ENCODE results near the gene PLCG2. TPM values are rescaled to one million over a fixed set of nuclear protein-coding genes. Genes with fewer than 3 reads are reported as not detected.

The PLCG2 gene
- total RNA-seq, 6 experiments from 2014 or later = 0.14 to 0.61 (median 0.27) TPM

DNA sequence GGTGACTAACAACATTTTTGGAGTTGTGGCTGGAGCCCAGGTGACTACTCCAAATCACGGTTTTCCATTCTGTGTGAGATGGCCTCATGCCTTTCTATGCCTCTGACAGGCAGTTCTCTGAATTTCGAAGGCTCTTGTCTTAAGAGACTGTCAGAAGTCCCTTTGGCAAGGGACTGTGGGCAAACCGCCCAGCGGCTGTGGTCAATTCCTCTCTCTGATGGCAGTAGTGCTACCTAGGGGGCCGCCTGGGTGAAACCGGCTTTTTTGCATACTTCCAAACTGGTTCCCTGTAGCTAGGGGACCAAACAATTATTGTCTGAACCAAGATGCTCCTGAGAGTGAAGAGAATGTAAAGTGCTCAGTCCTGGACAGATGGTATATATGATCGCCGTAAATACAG, 145.9 kb downstream of the PLCG2 start:
- H3K36me3 Mint-ChIP-seq (ENCODE audit: low read depth) = no peaks in the 10 kb centered on the region

DNA sequence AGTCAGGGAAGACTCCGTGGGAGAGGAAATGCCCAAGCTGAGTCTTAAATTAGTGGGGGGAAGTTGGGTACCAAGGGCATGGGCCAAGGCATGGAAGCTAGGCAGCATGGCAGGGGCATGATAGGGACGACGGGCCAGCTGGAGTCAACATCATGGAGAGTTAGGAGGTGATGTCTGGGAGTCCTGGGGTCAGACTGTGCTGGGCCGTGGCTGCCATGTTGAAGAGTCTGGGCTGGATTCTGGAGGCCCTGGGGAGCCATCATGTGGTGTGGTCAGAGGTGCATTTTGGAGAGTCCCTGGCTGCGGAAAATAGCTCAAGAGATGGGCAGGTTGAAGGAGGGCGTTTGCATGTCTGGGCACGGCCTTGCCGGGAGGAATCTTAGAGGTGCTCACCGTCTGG, 146.9 kb downstream of the PLCG2 start:
- no peak for TF ChIP-seq CTCF (IDR thresholded peaks at IDR 0.05)
- no peak for DNase-seq
- Mint-ChIP-seq H3K9me3 (no peaks in the 10 kb centered on the region), H3K36me3 (ENCODE audit: low read depth) (no peaks in the 10 kb centered on the region), H3K4me1 (ENCODE audit: low read depth) (no peaks in the 10 kb centered on the region), H3K27me3 (ENCODE audit: insufficient read depth) (peaks cover 10% of the 10 kb centered on the region), H3K4me3 (no peak overlapping the region), H3K27ac (no peak overlapping the region)

More for the DNA sequence above, 145.9 kb downstream of the PLCG2 start:
- H3K4me3 Mint-ChIP-seq = no peak overlapping the region
- H3K4me1 Mint-ChIP-seq (ENCODE audit: low read depth) = no peaks in the 10 kb centered on the region
- no peak overlapping the region for H3K27ac Mint-ChIP-seq
- no peak for DNase-seq
- H3K9me3 Mint-ChIP-seq = no peaks in the 10 kb centered on the region
- peaks cover 10% of the 10 kb centered on the region for H3K27me3 Mint-ChIP-seq (ENCODE audit: insufficient read depth)
- TF ChIP-seq CTCF (IDR thresholded peaks at IDR 0.05) = no peak

DNA sequence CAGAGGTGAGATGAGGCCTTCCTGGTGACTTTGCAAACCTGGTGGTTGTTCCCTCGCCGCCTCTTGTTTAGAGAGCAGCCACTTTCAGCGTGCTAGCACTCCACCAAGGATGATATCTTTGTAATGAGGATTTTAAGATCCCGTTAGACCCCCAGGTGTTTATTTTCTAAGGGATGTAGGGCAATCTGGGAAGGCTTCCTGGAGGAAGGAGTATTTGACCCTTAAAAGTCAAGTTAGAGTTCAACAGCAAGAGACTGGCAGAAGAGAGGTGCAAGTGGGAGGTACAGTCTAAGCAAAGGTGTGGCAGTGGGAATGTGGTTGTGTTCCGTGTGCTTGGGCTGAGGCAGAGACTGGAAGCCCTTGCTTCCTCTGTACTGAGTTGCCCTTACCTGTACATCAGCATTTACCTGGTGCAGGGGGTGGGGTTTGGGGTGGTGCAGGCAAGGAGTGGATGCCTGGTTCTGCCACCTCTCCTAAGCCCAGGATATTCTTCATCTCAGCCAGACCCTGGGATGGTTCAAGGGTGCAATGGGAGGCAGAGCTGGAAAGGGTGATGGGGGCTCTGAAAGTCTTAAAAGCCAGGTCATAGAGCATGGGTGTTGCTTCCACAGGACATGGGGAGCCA, 148.6 kb downstream of the PLCG2 start:
- DNase-seq = no peak
- Mint-ChIP-seq H3K9me3 (no peaks in the 10 kb centered on the region), H3K27me3 (ENCODE audit: insufficient read depth) (peaks cover 10% of the 10 kb centered on the region)

GRCh38 chr16:81928271-81928918, 149.3 kb downstream of the PLCG2 start:
- no peak for DNase-seq
- Mint-ChIP-seq H3K36me3 (ENCODE audit: low read depth) (no peaks in the 10 kb centered on the region), H3K9me3 (no peaks in the 10 kb centered on the region), H3K4me1 (ENCODE audit: low read depth) (no peaks in the 10 kb centered on the region), H3K27me3 (ENCODE audit: insufficient read depth) (peaks cover 7% of the 10 kb centered on the region), H3K4me3 (no peak overlapping the region), H3K27ac (no peak overlapping the region)
- no peak for TF ChIP-seq CTCF (IDR thresholded peaks at IDR 0.05)

More for the DNA sequence above, 148.6 kb downstream of the PLCG2 start:
- Mint-ChIP-seq H3K27ac (no peak overlapping the region), H3K36me3 (ENCODE audit: low read depth) (no peaks in the 10 kb centered on the region), H3K4me3 (no peak overlapping the region), H3K4me1 (ENCODE audit: low read depth) (no peaks in the 10 kb centered on the region)
- TF ChIP-seq CTCF (IDR thresholded peaks at IDR 0.05) = no peak

DNA sequence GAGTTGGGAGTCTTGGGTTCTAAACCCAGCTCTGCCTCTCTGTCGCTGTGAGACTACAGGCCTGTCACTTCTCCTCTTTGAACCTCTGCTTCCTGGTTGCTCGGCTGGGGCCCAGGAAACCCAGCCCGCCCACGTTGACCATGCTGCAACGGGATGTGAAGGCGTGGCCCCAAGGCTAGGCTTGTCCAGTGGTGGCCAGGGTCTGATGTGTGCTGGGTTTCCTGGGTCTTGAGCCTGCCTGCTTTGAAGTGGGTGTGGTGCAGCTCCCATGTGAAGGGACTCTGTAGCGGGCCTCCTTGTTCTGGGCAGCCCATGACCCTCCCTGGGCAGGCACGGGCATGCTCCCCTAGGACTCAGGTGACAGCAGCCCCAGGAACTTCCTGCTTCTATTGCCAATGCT, 149.9 kb downstream of the PLCG2 start:
- DNase-seq = no peak
- H3K4me1 Mint-ChIP-seq (ENCODE audit: low read depth) = no peaks in the 10 kb centered on the region
- peaks cover 10% of the 10 kb centered on the region for H3K27me3 Mint-ChIP-seq (ENCODE audit: insufficient read depth)
- no peak overlapping the region for H3K27ac Mint-ChIP-seq
- H3K9me3 Mint-ChIP-seq = no peaks in the 10 kb centered on the region
- no peak overlapping the region for H3K4me3 Mint-ChIP-seq
- no peaks in the 10 kb centered on the region for H3K36me3 Mint-ChIP-seq (ENCODE audit: low read depth)
- no peak for TF ChIP-seq CTCF (IDR thresholded peaks at IDR 0.05)
